GM18526 (cell line): ENCODE results near the gene TLCD1.
A peak's percentile ranks its signal among the peaks of the same experiment; 100 is the strongest.

Experiments used
- POLR2A ChIP-seq: IDR thresholded peaks from 3 replicates; pipeline ENCODE4 v1.6.1; 2011; ENCODE audit not compliant: insufficient read length; ENCODE audit errors: extremely low read depth

Gene TLCD1

DNA sequence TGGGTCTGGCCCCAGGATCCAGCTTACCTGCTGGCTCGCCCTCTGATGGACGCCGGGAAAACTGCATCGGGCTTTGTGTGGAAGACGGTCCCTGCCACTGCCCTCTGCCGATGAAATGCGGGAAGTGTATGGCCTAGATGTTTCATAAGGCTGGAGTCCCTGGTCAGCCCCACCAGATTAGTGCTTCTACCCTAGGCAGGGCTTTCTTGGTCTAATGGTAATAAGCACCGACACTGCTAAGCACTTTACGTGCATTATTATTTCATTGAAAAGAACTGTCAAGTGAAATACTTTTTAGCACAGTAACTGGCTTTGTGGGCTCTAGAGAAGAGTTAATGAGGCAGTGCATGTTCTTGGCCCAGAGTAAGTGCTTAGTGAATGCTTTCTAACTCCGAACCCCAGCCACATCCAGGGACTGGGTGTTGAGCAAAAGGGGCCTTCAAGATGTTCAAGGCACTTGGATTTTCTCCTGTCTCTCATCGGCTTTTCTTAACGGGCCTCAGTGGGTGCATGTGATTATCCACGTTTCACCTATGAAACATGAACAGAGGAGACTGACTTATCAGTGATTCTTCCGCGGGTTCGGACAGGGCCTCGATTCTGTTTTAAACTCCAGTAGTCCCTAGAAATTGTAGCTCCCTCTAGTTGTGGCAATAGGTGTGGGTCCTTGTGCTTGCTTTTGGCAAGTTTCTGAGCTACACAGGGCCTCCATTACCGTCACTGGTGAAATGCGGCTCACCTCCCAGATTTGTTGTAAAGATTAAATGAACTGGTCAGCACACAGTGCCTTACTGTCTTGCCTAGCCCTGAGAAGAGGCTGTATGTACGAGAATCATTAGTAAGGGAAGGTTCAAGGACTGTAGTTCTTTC, 24.4 kb upstream of the TLCD1 start:
- no peak for TF ChIP-seq POLR2A

DNA sequence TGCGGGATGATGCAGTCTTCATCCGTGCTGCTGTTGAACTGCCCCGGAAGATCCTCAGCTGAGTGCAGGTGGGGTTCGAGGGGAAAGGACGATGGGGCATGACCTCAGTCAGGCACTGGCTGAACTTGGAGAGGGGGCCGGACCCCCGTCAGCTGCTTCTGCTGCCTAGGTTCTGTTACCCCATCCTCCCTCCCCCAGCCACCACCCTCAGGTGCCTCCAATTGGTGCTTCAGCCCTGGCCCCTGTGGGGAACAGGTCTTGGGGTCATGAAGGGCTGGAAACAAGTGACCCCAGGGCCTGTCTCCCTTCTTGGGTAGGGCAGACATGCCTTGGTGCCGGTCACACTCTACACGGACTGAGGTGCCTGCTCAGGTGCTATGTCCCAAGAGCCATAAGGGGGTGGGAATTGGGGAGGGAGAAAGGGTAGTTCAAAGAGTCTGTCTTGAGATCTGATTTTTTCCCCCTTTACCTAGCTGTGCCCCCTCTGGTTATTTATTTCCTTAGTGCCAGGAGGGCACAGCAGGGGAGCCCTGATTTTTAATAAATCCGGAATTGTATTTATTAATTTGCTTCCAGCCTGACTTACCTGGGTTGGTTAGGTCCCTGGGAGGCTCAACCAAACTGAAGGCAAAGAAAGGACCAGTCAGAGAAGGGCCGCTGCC, 23.6 kb upstream of the TLCD1 start:
- no peak for TF ChIP-seq POLR2A

DNA sequence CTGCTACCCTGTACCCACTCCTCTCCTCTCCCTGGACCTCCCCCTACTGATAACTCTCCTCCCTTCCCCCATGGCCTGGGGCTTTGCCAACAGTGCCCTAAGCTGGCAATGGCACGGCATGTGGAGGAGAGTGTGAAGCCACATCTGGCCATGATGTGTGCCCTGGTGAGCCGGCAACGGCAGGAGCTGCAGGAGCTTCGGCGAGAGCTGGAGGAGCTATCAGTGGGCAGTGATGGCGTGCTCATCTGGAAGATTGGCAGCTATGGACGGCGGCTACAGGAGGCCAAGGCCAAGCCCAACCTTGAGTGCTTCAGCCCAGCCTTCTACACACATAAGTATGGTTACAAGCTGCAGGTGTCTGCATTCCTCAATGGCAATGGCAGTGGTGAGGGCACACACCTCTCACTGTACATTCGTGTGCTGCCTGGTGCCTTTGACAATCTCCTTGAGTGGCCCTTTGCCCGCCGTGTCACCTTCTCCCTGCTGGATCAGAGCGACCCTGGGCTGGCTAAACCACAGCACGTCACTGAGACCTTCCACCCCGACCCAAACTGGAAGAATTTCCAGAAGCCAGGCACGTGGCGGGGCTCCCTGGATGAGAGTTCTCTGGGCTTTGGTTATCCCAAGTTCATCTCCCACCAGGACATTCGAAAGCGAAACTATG, 23.0 kb upstream of the TLCD1 start:
- no peak for TF ChIP-seq POLR2A

DNA sequence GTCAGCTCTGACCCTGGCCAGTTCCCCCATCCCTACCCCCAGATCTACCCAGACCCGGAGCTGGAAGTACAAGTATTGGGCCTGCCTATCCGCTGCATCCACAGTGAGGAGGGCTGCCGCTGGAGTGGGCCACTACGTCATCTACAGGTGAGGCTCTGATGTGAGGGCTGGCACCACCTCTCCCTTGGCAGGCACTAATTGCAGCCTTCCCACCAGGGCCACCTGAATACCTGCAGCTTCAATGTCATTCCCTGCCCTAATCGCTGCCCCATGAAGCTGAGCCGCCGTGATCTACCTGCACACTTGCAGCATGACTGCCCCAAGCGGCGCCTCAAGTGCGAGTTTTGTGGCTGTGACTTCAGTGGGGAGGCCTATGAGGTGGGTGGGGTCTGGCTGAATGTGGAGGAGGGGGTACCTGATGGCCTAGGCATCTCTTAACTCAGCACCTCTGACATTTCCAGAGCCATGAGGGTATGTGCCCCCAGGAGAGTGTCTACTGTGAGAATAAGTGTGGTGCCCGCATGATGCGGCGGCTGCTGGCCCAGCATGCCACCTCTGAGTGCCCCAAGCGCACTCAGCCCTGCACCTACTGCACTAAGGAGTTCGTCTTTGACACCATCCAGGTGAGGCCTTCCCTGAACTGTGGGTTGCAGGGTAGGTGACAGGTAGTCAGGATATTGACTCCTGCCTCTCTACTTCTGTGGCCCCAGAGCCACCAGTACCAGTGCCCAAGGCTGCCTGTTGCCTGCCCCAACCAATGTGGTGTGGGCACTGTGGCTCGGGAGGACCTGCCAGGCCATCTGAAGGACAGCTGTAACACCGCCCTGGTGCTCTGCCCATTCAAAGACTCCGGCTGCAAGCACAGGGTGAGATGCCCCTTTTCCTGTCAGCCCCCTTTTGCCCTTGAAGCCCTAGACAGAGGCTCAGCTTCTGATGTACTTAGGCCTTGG, 22.0 kb upstream of the TLCD1 start:
- TF ChIP-seq POLR2A = no peak

DNA sequence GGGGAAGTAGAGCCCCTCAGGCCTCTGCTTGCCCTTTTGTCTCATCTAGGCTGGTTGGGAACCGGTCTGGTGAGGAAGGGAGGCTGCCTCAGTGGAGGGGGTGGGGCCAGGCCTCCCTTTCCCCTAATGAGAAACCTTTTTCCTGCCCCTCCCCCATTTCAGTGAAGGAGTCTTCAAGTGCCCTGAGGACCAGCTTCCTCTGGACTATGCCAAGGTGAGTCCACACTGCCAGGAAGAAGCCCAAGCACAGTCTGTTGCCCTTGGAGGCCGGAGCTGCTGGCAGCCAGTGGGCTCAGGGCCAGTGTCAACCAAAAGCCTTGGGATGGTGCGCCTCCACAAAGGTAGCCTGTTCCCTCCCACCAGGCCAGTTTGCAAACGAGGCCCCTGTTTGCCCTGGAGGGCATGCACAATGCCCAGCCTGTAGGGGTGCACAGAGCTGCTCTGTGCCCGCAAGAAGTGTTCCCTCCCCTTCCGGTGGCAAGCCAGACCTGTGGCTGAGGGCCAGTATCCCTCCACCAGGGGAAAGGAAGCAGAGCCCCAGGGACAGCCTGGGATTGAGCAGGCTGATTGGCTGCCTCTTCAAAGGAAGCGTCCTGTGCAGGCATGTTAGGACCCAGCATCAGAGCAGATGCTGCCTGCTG, 21.1 kb upstream of the TLCD1 start:
- peak; percentile 3 for TF ChIP-seq POLR2A

DNA sequence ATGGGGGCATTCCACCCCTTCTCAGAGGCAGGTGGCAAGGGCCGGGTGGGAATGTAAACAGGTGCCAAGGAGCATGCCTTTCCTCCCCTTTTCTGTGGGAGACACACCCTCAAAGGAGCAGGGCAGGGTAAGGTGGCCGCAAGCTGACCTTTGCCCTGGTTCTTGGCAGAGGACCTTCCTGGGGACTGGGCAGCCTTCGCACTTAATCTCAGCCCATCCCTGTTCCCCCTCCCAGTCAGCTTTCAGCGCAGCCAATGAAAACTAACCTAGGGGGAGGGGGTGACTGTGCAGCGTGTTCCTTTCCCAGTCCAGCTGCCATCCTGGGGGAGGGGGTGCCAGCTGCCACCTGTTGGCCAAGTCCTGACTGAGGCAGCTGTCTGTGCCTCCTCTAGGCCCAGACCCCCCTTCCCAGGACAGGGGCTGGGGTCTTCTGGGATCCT, 20.6 kb upstream of the TLCD1 start:
- TF ChIP-seq POLR2A = peak; percentile 19

DNA sequence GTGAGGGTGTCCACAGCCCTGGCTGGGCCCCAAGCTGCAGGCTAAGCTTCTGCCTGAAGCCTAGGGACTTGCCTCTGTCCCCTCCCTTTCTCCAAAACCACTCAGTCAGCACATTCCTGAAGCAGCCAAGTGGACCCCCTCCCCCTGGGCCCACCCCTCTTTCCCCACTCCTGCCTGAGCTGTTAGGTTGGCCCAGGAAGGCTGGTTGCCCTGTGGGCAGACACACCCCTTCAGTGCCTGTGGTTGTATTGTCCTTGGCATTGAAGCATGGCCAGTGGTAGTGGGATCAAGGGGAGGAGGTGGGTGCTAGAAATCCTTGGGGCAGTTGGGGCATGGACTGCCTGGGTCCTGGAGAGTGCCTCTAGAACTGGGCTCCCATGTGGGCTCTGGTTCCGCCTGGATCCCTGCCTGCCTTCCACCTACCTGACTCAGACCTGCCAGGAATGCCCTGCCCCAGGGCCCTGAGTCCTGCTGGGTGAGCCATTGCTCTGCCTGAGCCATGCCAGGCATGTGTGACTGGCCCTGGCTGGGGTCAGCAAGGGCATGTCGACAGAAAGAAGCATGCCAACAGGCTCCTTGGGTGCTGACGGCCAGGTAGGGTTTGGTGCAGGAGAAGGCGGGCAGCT, 19.9 kb upstream of the TLCD1 start:
- TF ChIP-seq POLR2A = no peak

DNA sequence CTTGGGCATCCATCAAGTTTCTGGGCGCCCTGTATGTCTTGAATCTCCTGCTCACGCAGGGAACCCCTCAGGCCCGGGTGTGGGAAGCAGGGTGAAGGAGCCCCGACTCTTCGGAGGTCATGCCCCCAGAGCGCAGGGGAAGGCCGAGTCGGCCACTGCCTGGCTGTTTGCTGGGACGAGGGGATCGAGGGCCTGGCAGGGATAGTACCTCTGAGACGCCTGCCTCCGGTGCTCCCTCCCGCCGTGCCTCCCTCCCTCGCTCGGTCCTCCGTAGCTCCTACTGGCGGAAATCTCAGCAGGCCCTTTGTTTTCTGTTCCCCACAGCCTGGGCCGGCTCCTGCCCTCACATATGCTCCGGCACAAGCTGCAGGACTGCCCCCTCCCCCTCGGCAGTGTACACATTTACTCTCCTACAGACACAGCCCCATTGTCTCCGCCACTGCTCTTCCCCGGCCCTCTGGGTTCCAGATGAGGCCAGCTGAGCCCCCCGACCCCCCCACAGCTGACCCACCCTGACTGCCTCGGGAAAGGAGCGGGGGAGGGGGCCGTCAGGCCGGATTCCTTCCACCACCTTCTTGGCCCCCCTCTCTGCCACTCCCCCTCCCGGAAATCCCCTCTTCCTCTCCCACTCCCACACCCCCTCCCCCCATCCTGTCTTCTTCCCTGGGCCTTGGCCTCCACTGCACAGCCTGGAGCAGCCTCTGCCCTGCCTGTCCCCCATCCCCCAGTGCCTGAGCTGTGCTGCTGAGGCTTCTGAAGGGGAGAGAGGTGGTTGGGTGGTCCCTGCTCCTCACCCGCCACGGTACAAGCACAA, 19.1 kb upstream of the TLCD1 start:
- no peak for TF ChIP-seq POLR2A

DNA sequence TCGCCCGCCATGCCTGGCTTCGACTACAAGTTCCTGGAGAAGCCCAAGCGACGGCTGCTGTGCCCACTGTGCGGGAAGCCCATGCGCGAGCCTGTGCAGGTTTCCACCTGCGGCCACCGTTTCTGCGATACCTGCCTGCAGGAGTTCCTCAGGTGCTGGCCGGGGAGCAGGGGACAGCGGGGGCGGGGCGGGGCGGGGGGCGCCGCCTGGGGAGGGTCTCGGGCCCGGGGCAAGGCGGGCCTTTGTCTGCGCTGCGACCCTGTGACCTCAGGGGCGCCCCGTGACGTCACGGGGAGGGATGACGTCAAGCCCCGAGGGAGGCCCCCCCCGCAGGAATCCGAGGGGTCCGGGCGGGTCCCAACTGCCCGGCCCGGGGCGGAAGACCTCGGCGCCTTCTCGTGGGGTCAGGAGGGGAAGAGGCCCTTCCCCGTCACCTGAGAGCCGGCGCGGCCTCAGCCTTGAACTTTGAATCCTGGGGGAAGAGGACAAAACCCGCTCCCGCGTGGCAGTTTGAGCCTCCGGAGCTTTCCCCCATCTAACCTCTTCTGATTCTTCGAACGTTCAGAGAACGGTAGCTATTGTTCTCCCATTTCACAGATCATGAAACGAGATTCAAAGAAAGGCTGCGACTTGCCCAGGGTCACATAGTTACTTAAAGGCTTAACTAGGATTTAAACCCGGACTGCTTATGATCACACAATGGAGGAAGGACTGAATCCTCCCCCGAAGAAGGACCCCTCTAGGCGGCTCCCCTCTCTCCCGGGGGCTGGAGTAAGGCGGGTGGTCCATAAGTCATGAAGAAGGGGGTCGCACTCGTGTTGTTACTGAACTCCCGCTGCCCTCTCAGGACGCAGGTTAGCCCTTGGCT, 18.3 kb upstream of the TLCD1 start:
- no peak for TF ChIP-seq POLR2A

DNA sequence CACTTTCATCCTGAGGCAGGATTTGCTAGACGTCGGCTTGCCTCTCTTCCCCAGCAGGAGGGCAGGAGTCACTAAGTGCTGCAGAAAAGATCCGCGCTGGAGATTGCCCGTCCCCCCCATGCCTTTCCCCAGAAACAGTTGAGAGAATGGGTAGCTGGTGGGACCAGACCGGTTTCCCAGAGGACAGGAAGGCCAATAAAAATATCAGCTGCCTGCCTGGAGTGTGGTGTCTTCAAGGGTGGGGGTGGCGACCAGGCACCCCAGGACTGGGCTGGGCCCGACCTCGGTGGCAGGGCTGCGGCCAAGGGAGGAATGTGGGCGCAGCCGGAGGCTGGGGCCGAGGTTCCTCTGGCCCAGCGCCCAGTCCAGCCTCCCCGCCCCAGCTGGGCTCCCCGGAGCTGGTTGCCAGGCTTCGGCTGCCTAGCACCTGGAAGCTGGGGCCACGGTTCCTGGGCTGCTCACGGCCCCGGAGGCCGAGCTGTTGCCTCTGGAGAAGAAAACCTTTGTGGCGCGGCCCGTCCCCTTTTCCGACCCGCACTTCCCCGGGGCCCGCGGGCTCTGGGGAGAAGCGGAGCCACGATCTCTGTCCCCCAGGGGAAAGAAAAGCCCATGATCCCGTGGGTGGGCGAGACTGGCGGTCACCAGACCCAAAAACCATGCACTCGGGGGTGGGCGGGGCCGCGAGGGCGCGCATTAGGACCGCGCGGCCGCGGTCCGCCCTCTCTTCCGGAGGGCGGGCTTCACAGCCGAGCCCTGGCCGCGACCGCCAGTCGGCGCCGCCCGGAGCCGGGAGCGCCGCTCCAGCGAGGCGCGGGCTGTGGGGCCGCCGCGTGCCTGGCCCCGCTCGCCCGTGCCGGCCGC, 17.4 kb upstream of the TLCD1 start, which contains the start of gene TRAF4:
Gene TRAF4, plus strand, starts transcription at position 769 of the 861 bp plus-strand sequence. CDS start 102 bp downstream, outside the sequence.
- peak; percentile 98 for TF ChIP-seq POLR2A
